ENCODE results near the gene HOXC5.
"Not testable (repeated sequence)": the region's sequence is repeated elsewhere in the genome, so short reads cannot be mapped to it uniquely, and the experiment has no call there.

Gene HOXC5

DNA sequence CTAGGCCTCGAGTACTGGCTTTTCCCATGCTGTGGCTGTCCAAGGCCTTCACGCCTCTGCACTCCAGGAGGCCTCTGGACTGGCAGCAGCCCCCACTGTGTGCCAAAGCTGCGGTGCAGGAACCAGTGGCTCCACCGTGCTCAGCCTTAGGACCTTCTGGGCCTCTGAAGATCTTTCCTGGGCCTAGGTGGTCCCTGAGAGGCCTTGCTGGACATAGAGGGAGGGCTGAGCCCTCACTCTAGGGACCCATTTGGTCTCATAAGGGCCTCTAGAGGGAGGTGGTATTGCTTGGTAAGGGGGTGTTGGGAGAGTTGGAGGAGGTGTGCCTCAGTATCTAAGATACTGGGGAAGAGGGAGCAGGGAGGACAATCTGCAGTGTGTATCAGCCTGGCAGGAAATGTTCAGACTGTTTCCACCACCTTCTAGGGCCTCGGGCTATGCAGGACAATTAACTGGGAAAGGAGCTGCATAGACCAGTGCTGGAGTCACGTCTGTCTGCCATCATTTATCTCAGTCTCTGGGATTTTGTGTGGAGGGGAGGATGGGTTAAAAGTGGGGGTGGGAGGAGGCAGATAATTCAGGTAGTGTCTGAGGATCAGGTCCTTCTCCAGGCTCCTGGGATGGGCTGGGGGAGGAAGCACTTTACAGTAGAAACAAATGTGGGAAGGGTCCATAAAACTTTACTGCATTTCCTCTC lies 2.9 kb downstream of the HOXC5 start:
- no peak for DNase-seq

DNA sequence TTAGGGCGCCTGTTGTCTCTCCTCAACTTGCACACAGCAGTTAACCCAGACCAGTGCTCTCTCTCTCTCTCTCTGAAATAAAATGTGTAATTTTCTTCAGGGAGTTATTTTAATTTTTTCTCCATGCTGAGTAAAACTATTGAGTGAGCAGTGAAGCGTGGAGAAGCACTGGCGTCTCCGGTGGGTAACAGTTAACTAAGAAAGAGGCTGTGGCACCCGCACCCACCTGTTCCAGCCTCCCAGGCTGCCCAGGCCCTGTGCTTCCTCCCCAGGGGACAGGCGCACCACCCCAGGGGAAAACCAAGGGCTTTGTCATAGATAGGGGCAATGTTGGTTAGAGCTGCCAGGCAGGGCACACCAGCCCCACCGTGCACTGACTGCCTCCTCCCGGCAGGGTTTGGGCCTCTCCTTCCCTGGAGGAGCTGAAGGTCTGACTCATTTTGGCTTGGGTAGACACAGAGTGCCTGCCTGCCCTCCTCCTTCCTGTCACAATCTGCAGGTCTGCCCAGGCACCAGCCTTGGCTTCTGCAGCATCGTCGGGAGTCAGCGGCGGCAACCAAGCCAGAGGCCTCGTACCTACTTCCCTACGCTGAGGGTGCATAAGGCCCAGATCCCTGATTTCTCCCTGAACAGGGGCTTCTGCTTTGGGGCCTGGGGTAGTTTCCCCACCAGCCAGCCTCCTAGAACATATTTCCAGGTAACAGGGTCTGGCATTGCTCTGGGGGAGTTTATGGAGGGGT lies 3.9 kb downstream of the HOXC5 start:
- DNase-seq, result no peak

GRCh38 chr12:54037360-54038283 lies 4.8 kb downstream of the HOXC5 start:
- no peak for DNase-seq

- DNase-seq, result no peak
These were observed 5.5 kb downstream of the HOXC5 start for GRCh38 chr12:54038284-54038870.

GRCh38 chr12:54038871-54039414 lies 6.1 kb downstream of the HOXC5 start:
- no peak for DNase-seq

DNA sequence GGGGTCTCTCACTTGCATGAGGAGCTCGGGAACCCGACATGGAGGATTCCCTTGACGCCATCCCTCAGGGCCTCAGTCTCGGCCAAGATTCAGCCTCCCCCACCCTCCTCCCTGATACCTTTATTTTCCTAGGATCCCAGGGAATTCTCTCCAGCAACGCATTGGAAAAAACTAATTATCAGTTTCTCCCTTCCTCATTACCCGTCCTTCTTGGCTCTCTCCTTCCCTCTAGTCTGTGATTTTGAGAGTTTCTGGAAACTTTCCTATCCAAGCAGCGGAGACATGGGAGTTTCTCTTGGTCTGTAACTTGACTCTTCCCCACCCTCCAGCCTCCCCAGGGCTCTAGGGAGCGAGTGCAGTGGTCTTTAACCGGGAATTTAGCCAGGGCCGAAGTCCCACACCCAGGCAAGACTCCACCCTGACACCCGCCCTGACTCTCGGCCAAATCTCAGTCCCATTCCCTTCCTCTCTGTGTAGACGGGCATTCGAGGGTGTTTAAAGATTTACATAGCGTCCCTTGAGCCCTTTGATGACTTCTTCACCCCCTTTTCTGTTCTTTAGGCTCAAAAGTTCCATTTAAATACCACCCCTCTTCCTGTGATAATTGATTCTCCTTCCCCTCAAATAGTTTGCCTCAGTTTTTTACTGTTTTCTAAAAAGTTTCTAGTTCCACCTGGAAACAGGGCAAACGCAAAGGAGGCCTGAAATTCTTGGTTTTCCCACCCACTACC lies 6.7 kb downstream of the HOXC5 start:
- DNase-seq, result no peak

- no peak for DNase-seq
These were observed 7.3 kb downstream of the HOXC5 start for GRCh38 chr12:54040148-54040494.

- DNase-seq, result no peak
These were observed 7.8 kb downstream of the HOXC5 start for GRCh38 chr12:54040648-54041047.

GRCh38 chr12:54041097-54041690 lies 8.3 kb downstream of the HOXC5 start:
- DNase-seq, result no peak

DNA sequence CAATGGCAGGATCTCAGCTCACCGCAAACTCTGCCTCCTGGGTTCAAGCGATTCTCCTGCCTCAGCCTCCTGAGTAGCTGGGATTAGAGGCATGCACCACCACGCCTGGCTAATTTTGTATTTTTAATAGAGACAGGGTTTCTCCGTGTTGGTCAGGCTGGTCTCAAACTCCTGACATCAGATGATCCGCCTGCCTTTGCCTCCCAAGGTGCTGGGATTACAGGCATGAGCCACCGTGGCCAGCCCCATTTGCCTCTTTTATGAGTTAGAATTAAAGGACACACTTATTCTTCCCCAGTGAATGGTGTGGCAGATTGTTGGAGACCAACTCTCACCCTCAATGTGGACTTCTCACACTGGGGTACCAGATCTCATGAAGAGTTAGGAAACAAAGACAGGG lies 9.2 kb downstream of the HOXC5 start:
- DNase-seq, result not testable (repeated sequence)

DNA sequence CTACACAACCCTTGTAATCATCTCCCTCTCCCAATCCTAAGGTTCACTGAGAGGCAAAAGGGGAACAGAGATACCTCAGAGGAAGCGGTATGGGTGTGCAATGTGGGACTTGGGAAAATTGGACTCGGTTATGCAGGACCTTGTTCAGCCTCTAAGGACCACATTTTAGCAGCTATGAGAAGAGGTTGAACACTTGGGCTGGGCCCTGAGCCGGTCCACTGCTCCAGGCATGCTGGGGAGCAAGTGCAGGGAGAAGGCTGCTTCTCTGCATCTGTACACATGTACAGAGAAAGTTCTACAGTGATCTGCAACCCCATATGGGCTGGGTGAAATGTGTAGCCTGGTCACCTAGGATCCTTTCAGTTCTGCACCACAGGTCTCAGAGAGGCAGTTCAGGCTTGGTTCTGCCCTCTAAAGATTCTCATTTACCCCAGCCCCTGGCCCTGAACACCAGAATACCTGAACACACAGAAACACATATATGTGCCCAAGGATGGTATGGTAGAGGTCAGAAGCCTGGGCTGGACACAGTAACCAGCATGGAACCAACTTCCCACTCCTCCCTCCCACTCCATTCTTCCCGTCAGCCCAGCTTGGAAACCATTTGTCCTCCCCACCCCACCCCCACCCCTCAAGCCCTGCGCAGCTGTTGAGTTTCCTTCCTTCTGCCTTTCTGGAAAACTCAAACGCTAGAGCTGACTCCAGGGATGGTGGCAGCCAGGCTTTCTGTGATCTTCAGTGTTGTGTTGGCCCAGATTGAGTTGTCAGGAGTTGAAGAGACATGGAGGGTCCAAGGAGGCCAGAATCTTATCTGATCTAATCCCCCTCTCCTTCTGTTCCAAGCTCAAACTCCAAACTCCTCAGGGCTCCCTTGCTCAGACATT lies 10.4 kb downstream of the HOXC5 start:
- DNase-seq, result no peak

DNA sequence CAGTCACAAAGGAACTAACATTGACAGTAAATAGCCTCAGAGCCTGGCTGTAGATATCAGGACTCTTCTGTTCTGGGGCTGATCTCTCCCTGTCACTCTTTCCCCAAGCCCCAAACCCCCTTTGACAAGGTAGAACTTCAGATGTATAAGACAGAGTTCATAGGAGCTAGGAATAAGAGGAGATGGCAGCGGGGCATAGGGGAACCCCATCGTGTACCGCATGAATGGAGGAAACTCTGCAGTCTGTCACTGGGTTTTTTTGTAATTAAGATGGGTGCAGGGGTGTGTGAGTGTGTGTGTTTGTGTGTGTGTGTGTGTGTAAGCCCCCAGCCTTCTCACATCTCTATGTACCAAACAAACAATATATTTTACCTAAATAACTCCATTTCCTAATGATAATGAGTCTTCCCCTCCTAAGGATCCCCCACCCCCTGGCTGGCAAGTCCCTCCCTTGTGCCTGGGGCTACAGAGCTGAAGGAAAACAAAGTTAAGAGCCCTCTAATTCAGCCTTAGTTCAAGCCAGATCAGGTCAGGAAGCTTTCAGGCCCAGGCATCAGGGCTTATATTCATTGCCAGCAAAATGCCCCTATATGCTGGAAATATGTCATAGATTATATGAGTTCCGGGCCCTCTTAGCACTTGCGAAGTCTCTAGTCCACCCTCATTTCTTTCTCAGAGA lies 11.7 kb downstream of the HOXC5 start:
- no peak for DNase-seq

DNA sequence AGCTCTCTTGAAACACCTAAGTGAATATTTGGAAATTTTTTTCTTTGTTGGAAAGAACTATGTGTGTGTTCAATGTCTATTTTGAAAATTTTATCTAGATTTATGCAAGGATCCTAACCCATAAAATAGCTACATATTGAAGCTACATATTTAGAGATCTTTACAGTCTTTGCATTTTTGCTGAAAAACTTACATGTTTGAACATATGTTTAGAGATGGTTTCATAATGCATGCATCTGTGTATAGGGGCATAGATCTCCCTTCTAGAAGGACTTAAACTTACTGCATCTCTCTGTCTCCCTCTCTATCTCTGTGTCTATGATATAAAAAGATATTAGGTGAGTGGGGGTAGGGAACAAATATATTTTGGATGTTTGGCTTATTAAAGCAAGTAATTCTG lies 12.6 kb downstream of the HOXC5 start:
- DNase-seq, result no peak

DNA sequence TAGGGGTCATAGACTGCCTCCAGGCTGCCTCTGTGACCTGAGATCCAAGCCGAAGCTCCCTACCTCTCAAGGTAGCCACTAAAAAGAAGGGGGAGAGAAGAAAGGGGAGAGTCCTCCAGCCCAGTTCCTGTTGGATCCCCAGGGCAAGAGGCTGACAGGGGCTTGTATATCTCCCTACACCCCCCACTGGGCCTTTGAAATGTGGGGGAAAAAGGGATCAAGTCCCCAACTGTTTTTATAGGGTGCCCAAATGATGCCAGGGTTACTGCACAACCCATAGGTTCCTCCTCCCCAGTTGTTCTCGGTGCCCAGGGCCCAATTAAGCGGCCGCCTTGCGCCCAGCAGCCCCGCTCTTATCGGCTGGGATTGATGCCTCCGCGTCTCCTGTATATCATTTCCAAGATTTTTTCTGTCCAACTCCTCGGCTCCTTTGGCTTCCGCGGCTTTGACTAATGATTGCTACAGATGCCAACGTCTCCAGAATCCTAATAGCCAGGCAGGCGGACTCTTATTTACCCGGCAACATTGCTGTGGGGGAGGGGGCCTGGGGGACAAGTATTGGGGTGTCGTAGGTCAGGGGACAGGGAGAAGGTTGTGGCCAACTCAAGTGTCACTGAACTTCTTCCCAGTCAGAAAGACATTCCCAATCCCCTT lies 13.1 kb downstream of the HOXC5 start:
- no peak for DNase-seq

DNA sequence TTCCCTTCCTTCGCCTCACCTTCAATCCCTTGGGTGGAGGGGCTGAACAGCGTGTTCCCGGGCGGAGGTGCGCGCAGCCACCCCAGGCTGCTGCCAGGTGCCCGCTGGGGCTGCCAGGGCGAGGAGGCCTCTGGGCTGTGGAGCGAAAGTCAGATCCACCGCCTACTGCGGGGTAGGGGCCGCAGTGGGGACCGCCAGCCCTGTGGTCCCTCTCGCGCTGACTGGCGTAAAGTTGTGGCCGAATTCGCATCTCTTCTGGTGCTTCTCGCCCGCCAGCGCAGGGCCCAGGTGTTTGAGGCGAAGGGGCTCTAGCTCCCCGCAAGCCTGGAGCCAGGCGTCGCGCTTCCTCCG lies 13.9 kb downstream of the HOXC5 start:
- no peak for DNase-seq

DNA sequence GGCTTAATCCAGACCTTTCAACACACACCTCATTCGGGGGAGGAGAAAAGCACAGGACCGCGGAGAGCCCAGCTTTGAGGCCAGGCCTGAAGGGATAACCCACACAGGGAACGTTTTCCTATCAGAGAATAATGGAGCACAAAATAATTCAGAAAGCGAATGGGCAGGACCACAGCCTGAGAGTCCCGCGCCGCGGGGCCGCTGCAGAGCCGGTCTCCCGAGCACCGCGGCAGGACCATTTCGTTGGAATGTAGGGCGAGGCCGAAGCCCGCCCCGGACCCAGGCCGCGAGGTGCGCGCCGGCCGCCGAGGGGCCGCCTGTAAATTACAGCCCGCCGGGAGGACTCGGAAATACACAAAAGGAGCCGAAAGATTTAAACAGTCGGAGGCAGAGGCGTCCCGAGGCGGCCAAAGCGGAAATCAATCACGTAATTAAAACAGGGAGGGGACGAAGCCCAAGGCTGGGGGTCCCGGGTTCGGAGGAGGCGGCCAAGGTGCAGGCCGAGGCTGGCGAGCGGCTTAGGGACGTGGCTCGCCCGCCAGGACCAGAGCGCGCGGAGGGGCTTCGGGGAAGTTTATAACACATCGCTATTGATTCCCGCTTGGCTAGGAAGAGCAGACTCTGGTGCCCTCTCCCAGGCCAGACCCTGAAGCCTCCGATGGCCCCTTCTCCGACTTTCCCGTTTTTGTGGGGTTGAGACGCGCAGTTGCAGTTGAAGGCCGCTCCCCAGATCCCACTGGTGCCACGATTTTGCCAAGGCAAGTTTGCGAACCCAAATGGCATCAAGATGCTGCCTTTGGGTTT lies 14.5 kb downstream of the HOXC5 start:
- no peak for DNase-seq

GRCh38 chr12:54047964-54048303 lies 15.1 kb downstream of the HOXC5 start:
- DNase-seq, result no peak

- no peak for DNase-seq
These were observed 15.7 kb downstream of the HOXC5 start for GRCh38 chr12:54048406-54049093.
